Measurements from ENCODE around the gene ZNF689.

DNA sequence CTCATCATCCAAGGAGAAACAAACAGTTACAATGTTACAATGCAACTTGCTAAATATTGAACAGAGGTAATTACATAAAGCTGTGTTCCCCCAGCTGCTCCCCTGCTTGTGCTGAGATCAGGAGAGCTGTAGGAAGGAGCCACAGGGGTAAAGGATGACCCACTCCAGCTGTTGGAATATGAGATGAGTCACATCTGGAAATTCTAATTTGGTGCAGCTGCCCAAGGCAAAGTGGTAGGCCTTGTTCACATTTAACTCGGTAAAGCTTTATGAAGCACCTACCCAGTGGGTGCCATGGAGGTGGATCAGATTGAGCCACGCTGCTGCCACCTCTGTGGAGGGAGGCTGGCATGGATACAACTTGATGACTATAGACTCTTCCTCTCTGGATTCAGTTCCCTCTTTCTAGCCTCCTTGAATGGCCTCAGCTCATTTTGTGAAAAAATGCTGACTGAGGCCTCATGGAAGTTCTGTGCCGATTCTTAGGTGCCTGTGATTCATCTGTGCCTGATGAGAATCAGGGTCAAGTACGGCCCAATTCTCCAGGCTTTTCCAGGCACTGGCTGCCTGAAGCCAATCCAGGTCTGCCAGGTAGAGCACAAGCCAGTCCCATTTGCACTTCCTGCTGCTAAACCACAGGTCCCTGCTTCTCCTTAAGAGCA, 7.4 kb downstream of the ZNF689 start:
- TF ChIP-seq, protein P1, sequence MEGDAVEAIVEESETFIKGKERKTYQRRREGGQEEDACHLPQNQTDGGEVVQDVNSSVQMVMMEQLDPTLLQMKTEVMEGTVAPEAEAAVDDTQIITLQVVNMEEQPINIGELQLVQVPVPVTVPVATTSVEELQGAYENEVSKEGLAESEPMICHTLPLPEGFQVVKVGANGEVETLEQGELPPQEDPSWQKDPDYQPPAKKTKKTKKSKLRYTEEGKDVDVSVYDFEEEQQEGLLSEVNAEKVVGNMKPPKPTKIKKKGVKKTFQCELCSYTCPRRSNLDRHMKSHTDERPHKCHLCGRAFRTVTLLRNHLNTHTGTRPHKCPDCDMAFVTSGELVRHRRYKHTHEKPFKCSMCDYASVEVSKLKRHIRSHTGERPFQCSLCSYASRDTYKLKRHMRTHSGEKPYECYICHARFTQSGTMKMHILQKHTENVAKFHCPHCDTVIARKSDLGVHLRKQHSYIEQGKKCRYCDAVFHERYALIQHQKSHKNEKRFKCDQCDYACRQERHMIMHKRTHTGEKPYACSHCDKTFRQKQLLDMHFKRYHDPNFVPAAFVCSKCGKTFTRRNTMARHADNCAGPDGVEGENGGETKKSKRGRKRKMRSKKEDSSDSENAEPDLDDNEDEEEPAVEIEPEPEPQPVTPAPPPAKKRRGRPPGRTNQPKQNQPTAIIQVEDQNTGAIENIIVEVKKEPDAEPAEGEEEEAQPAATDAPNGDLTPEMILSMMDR (IDR thresholded peaks at IDR 0.05): no peak
- TF ChIP-seq POLR2A (IDR thresholded peaks at IDR 0.05): no peak

Data from Peyer's patch (tissue), 4 donors.